GM12878 (cell line): ENCODE data around the gene TRIP6. TPM values are rescaled to one million over a fixed set of nuclear protein-coding genes. Genes with fewer than 3 reads are reported as not detected.

Experiments used
- ATAC-seq: fragments of 200-7000 bp; cut with Tn5 transposase; 3 replicates; pipeline ENCODE4 v1.9.1; 2020; ENCODE audit warnings: mild to moderate bottlenecking, moderate library complexity
- BruUV-seq: library from RNA; stranded (reverse); fragments of 400-500 nt; replicated peaks from 2 replicates; lab custom pipeline; 2021; lab: Mats Ljungman, UMichigan
- CTCF ChIA-PET: fragments of 300-600 bp; sonication (Branson Sonifier 250); formaldehyde crosslinking; extraction: SDS; loops from one replicate; lab custom pipeline; 2021; ENCODE audit warnings: inconsistent platforms; lab: Yijun Ruan, JAX
- POLR2A ChIA-PET: fragments of 350-600 bp; formaldehyde crosslinking; extraction: SDS; loops from one replicate; lab custom pipeline; 2021; ENCODE audit warnings: inconsistent platforms; lab: Charles Lee
- RAD21 ChIA-PET: fragments of 300-600 bp; sonication (Branson Sonifier 250); formaldehyde crosslinking; loops from one replicate; lab custom pipeline; 2023; ENCODE audit warnings: antibody characterized with exemption; ENCODE audit not compliant: unreplicated experiment; lab: Charles Lee
- SMC1A ChIA-PET: fragments of 300-600 bp; sonication (Branson Sonifier 250); formaldehyde crosslinking; loops from one replicate; lab custom pipeline; 2023; ENCODE audit not compliant: unreplicated experiment, uncharacterized antibody; lab: Charles Lee
- DNase-seq: peaks from one replicate; pipeline ENCODE4 v3.0.0-alpha.2; 2011; ENCODE audit warnings: low read depth, low spot score
- FAIRE-seq: peaks from 3 replicates; lab custom pipeline; 2011; peaks lifted over from hg19 to GRCh38; lab: Jason Lieb, UNC
- H2AFZ ChIP-seq: 2 replicates; pipeline ENCODE4 v1.6.0; 2011; ENCODE audit warnings: low read depth, low read length, control low read depth; ENCODE audit not compliant: control insufficient read depth
- H3K27ac ChIP-seq: 2 replicates; pipeline ENCODE4 v1.5.1; 2011; ENCODE audit warnings: control low read depth; ENCODE audit not compliant: control insufficient read depth, insufficient read depth
- H3K27me3 ChIP-seq, 2 experiments: replicated peaks in 1 of 2; 2 replicates each; pipeline versions ENCODE4 v1.6.0 to v1.6.1; 2011; ENCODE audit warnings: low read length in 1 of 2; ENCODE audit not compliant: control insufficient read depth in 2 of 2, insufficient read depth in 2 of 2
- H3K36me3 ChIP-seq, 2 experiments: 2 replicates each; pipeline ENCODE4 v1.5.1; 2011; ENCODE audit warnings: low read length in 1 of 2; ENCODE audit not compliant: control insufficient read depth in 2 of 2, insufficient read depth in 2 of 2
- H3K4me1 ChIP-seq: 2 replicates; pipeline ENCODE4 v1.6.1; 2011; ENCODE audit warnings: mild to moderate bottlenecking, low read length, moderate library complexity, mixed read lengths; ENCODE audit not compliant: control insufficient read depth, insufficient read depth
- H3K4me2 ChIP-seq: 2 replicates; pipeline ENCODE4 v1.6.0; 2011; ENCODE audit warnings: control low read depth; ENCODE audit not compliant: control insufficient read depth, insufficient read depth
- H3K4me3 ChIP-seq: fragments of 200-600 bp; sonication (generic); 2 replicates; pipeline ENCODE4 v1.5.1; 2016
- H3K79me2 ChIP-seq: 2 replicates; pipeline ENCODE4 v1.6.0; 2011; ENCODE audit warnings: low read length; ENCODE audit not compliant: control insufficient read depth, insufficient read depth
- H3K9ac ChIP-seq: 2 replicates; pipeline ENCODE4 v1.8.0; 2011; ENCODE audit warnings: low read length, control low read depth, mixed read lengths; ENCODE audit not compliant: control insufficient read depth, insufficient read depth
- H3K9me3 ChIP-seq: replicated peaks from 3 replicates; pipeline ENCODE4 v1.5.1; 2011; ENCODE audit warnings: mild to moderate bottlenecking, low read length; ENCODE audit not compliant: control insufficient read depth, insufficient read depth
- H4K20me1 ChIP-seq: 2 replicates; pipeline ENCODE4 v1.6.0; 2011; ENCODE audit not compliant: control insufficient read depth, insufficient read depth
- CEBPB ChIP-seq, 2 experiments: fragments of 150-350 bp in 1 of 2; IDR thresholded peaks; 2 replicates each; pipeline ENCODE4 v1.6.1; 2012 to 2014; ENCODE audit warnings: low read depth in 2 of 2, low read length in 2 of 2, borderline replicate concordance in 1 of 2, inconsistent platforms in 1 of 2
- FOXK2 ChIP-seq: fragments of 450-650 bp; IDR thresholded peaks from 2 replicates; pipeline ENCODE4 v1.6.1; 2017; ENCODE audit warnings: mild to moderate bottlenecking, moderate library complexity
- KLF5 ChIP-seq: fragments of 450-650 bp; IDR thresholded peaks from 2 replicates; pipeline ENCODE4 v1.6.1; 2014; ENCODE audit warnings: mild to moderate bottlenecking; ENCODE audit not compliant: partially characterized antibody
- LARP7 ChIP-seq: fragments of 450-650 bp; IDR thresholded peaks from 2 replicates; pipeline ENCODE4 v1.6.1; 2017; ENCODE audit warnings: mild to moderate bottlenecking
- POLR2AphosphoS2 ChIP-seq: IDR thresholded peaks from 2 replicates; pipeline ENCODE4 v1.6.1; 2011; ENCODE audit warnings: low read depth, mild to moderate bottlenecking, low read length, improper control_type of control experiment, moderate library complexity
- SPI1 ChIP-seq: IDR thresholded peaks from 2 replicates; pipeline ENCODE4 v1.6.1; 2011; ENCODE audit warnings: low read depth, mild to moderate bottlenecking, low read length, moderate library complexity, borderline replicate concordance; ENCODE audit not compliant: insufficient read depth
- WRNIP1 ChIP-seq: IDR thresholded peaks from 2 replicates; pipeline ENCODE4 v1.6.1; 2011; ENCODE audit warnings: low read depth, low read length, improper control_type of control experiment, borderline replicate concordance
- ZBED1 ChIP-seq: IDR thresholded peaks from 2 replicates; pipeline ENCODE4 v1.6.1; 2016; ENCODE audit warnings: borderline replicate concordance
- WGBS: methylation state at CpG from one replicate; pipeline ENCODE4 v1.1.6; 2016; ENCODE audit warnings: low lambda C conversion rate; ENCODE audit not compliant: insufficient replicate concordance, insufficient coverage; ENCODE audit errors: missing lambda C conversion rate; 5-methylcytosine and 5-hydroxymethylcytosine counted together
- in situ Hi-C: fragments of 300-500 bp; cut with MboI; formaldehyde crosslinking; loops from 9 replicates; pipeline ENCODE4 v1.14.3; 2018; ENCODE audit warnings: mixed read lengths
- intact Hi-C: fragments of 100-400 bp; cut with micrococcal nuclease; formaldehyde crosslinking; loops from one replicate; pipeline ENCODE4 v1.14.2; 2022; ENCODE audit not compliant: unreplicated experiment
- polyA plus RNA-seq, 11 experiments: library from polyadenylated mRNA; depleted of rRNA in 4 of 11; unstranded in 6 of 11; stranded (reverse) in 5 of 11; fragments of >200 nt; fragmentation: Nextera tagmentation in 4 of 11; fragmentation: Illumina TruSeq in 1 of 11; extraction: Ambion mirVana in 4 of 11; extraction: Trizol in 1 of 11; gene quantifications; 1 replicate in 1 of 11; 2 replicates in 10 of 11; pipeline versions ENCODE4 v1.2.1 to v1.2.3, GENCODE V29; 2011 to 2016; ENCODE audit warnings: inconsistent platforms in 2 of 11, missing spikeins in 2 of 11, low read depth in 1 of 11
- total RNA-seq, 4 experiments: library from RNA; depleted of rRNA in 3 of 4; stranded (reverse); fragments of >200 nt in 3 of 4; fragmentation: Illumina TruSeq in 1 of 4; extraction: Trizol in 1 of 4; gene quantifications; 2 replicates each; pipeline versions ENCODE4 v1.2.1 to v1.2.3, GENCODE V29; 2013 to 2021
- TF ChIP-seq, protein P1 (sequence below): fragments of 450-650 bp; conservative IDR thresholded peaks from 2 replicates; pipeline ENCODE4 v1.6.1; 2017; ENCODE audit warnings: mild to moderate bottlenecking, moderate library complexity
- TF ChIP-seq, protein P2 (sequence below): IDR thresholded peaks from 2 replicates; pipeline ENCODE4 v1.6.1; 2011; ENCODE audit warnings: low read depth, low read length, improper control_type of control experiment, borderline replicate concordance

The TRIP6 gene
- total and polyA plus RNA-seq, 10 of the 15 experiments (the other 5 are each of a cell fraction or from before 2014, with no cell fraction given), result 2.5 to 47.4 (median 25.5) TPM

DNA sequence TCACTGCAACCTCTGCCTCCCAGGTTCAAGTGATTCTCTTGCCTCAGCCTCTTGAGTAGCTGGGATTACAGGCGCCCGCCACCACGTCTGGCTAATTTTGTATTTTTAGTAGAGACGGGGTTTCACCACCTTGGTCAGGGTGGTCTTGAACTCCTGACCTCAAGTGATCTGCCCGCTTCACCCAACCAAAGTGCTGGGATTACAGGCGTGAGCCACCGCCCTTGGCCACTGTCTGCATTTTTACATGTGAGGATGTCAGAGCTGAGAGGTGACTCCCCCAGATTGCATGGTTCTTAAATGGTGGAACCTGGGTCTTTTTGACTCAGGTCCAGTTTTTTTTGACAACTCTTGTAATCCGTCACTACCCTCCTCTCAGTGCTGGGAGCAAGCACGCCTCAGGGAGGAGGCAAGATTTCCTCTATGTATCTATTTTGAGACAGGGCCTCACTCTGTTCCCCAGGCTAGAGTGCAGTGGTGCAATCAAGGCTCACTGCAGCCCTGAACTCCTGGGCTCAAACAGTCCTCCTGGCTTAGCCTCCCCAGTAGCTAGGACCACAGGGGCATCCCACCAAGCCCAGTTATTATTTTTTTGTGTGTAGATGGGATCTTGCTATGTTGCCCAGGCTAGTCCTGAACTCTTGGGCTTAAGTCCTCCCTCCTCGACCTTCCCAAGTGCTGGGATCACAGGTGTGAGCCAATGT lies 6.6 kb downstream of the TRIP6 start (continued):
- TF ChIP-seq, protein P1, sequence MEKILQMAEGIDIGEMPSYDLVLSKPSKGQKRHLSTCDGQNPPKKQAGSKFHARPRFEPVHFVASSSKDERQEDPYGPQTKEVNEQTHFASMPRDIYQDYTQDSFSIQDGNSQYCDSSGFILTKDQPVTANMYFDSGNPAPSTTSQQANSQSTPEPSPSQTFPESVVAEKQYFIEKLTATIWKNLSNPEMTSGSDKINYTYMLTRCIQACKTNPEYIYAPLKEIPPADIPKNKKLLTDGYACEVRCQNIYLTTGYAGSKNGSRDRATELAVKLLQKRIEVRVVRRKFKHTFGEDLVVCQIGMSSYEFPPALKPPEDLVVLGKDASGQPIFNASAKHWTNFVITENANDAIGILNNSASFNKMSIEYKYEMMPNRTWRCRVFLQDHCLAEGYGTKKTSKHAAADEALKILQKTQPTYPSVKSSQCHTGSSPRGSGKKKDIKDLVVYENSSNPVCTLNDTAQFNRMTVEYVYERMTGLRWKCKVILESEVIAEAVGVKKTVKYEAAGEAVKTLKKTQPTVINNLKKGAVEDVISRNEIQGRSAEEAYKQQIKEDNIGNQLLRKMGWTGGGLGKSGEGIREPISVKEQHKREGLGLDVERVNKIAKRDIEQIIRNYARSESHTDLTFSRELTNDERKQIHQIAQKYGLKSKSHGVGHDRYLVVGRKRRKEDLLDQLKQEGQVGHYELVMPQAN, result no peak
- TF ChIP-seq, protein P2, sequence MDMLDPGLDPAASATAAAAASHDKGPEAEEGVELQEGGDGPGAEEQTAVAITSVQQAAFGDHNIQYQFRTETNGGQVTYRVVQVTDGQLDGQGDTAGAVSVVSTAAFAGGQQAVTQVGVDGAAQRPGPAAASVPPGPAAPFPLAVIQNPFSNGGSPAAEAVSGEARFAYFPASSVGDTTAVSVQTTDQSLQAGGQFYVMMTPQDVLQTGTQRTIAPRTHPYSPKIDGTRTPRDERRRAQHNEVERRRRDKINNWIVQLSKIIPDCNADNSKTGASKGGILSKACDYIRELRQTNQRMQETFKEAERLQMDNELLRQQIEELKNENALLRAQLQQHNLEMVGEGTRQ, result no peak
- no peak for TF ChIP-seq FOXK2
- no peak for TF ChIP-seq ZBED1
- no peak for TF ChIP-seq KLF5
- TF ChIP-seq CEBPB (IDR thresholded peaks at IDR 0.05; ENCODE audit: borderline replicate concordance in 1 of 2, low read depth in 2 of 2, low read length in 2 of 2), result no peak
- TF ChIP-seq WRNIP1, result no peak
- no peak for TF ChIP-seq SPI1
- TF ChIP-seq LARP7, result no peak

GRCh38 chr7:100874300-100874576 lies 7.1 kb downstream of the TRIP6 start:
- ChIA-PET RAD21 (no interaction called here), SMC1A (no interaction called here), CTCF (interaction anchor here (0.6 to 1.6 kb wide), 2 partner anchors 15 to 269 kb away, joined by 3 to 4 read pairs; partner anchors contain the start of gene UFSP1), POLR2A (interaction anchor here (0.6 to 7.0 kb wide), 2 partner anchors 14 to 200 kb away, joined by 5 to 131 read pairs; partner anchors contain the start of gene UFSP1)
- in situ Hi-C loops (no loop called here), intact Hi-C loops (no loop called here)
- H2AFZ ChIP-seq, result peak overlapping the region; percentile 75; the same call in 1 of the 2 replicates
- H3K36me3 ChIP-seq, result peaks cover 2 to 20% of the 10 kb centered on the region in 2 experiments; a peak in 3 of 4 replicates
- H3K27ac ChIP-seq, result peak overlapping the region; percentile 98
- BruUV-seq, result no TSS peak
- ATAC-seq, result peak; percentile 6
- TF ChIP-seq ZBED1 (0 out of 2 replicates have a peak, but pooled peaks have one; percentile 22), POLR2AphosphoS2 (no peak)
- FAIRE-seq, result no peak
- H3K9me3 ChIP-seq, result no peaks in the 10 kb centered on the region; the same call in 2 of the 3 replicates
- H3K4me1 ChIP-seq, result peaks cover 6% of the 10 kb centered on the region; the same call in 1 of the 2 replicates
- no peak for DNase-seq
- H3K4me3 ChIP-seq, result peak overlapping the region; percentile 71
- peak overlapping the region; percentile 98 for H3K9ac ChIP-seq
- no peaks in the 10 kb centered on the region for H3K27me3 ChIP-seq
- 83% methylated on average over 8 of the region's 8 CpGs for WGBS
- H4K20me1 ChIP-seq, result 0 out of 2 replicates have a peak, but pooled peaks cover 3% of the 10 kb centered on the region
- H3K79me2 ChIP-seq, result peaks cover 53% of the 10 kb centered on the region
- H3K4me2 ChIP-seq, result peak overlapping the region; percentile 99
